Measurements from ENCODE around the gene TACC2.
"Not testable (repeated sequence)": the region's sequence is repeated elsewhere in the genome, so short reads cannot be mapped to it uniquely, and the experiment has no call there.

TACC2 gene

DNA sequence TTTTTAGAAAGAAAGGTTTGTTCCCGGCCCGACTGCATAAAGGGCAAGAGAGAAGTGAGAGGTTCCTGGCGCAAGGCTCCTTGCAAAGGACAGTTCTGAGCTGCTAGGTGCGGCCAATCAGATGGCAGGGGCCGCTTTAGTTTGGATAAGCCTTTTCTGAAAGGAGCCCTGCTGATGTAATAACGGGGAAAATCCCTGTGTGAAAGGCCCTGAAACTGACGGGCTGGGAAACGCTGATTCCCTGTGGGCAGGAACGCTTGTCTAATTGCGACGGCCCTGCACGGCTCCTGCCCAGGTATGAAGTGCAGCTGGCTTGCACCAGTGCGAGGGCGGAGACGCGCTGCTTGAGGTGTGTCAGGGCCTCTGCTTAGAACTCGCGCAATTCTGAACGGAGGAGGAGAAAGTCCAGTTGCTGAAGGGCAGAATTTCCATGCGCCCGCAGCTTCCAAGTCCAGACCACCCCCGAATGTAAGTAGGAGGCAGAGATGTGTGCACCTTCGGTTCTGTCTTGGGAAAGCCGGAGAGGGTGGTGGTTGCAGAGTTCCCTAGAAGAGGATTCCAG lies 30.5 kb downstream of the TACC2 start:
- Mint-ChIP-seq H3K36me3 (ENCODE audit: low read depth) (no peaks in the 10 kb centered on the region), H3K4me1 (peaks cover 29% of the 10 kb centered on the region), H3K4me3 (no peak overlapping the region), H3K27ac (peak overlapping the region; percentile 66), H3K27me3 (ENCODE audit: low read depth, poor library complexity) (peaks cover 8% of the 10 kb centered on the region), H3K9me3 (peaks cover 3% of the 10 kb centered on the region)
- TF ChIP-seq, protein P1, sequence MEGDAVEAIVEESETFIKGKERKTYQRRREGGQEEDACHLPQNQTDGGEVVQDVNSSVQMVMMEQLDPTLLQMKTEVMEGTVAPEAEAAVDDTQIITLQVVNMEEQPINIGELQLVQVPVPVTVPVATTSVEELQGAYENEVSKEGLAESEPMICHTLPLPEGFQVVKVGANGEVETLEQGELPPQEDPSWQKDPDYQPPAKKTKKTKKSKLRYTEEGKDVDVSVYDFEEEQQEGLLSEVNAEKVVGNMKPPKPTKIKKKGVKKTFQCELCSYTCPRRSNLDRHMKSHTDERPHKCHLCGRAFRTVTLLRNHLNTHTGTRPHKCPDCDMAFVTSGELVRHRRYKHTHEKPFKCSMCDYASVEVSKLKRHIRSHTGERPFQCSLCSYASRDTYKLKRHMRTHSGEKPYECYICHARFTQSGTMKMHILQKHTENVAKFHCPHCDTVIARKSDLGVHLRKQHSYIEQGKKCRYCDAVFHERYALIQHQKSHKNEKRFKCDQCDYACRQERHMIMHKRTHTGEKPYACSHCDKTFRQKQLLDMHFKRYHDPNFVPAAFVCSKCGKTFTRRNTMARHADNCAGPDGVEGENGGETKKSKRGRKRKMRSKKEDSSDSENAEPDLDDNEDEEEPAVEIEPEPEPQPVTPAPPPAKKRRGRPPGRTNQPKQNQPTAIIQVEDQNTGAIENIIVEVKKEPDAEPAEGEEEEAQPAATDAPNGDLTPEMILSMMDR (IDR thresholded peaks at IDR 0.05): no peak
- peak; percentile 16 for DNase-seq

DNA sequence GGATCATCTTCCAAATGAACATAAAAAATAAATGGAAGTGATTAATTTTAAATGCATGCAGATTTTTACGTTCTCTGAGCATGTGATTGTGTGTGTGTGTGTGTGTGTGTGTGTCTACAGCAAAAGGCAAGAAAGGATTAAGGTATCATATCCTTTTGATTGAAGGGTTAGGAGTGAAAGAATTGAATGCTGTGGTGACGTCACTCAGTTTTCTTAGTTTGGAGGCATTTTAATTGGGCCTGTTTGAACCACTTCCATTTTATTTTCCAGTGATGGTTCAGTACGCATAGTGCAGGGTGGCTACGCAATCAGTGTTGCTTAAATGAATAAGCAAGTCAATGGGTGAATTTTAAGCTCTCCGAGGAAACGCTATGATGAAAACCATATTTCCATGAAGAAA lies 31.3 kb downstream of the TACC2 start:
- H3K36me3 Mint-ChIP-seq (ENCODE audit: low read depth): no peaks in the 10 kb centered on the region
- no peak overlapping the region for H3K4me3 Mint-ChIP-seq
- no peak for DNase-seq
- TF ChIP-seq, protein P1 (IDR thresholded peaks at IDR 0.05): no peak
- H3K27ac Mint-ChIP-seq: no peak overlapping the region
- H3K4me1 Mint-ChIP-seq: peaks cover 29% of the 10 kb centered on the region
- H3K27me3 Mint-ChIP-seq (ENCODE audit: low read depth, poor library complexity): peaks cover 8% of the 10 kb centered on the region
- H3K9me3 Mint-ChIP-seq: peaks cover 3% of the 10 kb centered on the region

DNA sequence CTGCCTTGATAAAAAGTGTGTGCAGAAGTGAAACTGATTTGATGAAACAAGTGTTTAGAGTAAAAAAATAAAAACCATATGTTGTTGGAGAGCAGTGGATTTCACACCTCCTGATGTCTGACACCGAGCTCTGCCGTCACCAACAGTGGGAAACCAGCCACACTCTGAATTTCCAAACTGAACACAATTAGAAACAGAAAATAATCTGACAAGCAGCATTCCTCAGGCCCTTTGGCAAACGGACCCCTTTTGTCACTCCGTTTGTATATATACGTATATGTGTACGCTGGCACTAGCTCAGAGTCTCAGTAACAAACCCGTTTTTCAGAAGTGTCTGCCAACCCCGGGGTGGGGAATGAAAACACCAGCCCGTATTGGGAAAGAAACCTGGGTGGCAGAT lies 32.4 kb downstream of the TACC2 start:
- H3K27ac Mint-ChIP-seq: no peak overlapping the region
- H3K36me3 Mint-ChIP-seq (ENCODE audit: low read depth): no peaks in the 10 kb centered on the region
- peaks cover 29% of the 10 kb centered on the region for H3K4me1 Mint-ChIP-seq
- DNase-seq: no peak
- H3K27me3 Mint-ChIP-seq (ENCODE audit: low read depth, poor library complexity): peaks cover 8% of the 10 kb centered on the region
- TF ChIP-seq, protein P1 (IDR thresholded peaks at IDR 0.05): no peak
- peaks cover 3% of the 10 kb centered on the region for H3K9me3 Mint-ChIP-seq
- H3K4me3 Mint-ChIP-seq: no peak overlapping the region

DNA sequence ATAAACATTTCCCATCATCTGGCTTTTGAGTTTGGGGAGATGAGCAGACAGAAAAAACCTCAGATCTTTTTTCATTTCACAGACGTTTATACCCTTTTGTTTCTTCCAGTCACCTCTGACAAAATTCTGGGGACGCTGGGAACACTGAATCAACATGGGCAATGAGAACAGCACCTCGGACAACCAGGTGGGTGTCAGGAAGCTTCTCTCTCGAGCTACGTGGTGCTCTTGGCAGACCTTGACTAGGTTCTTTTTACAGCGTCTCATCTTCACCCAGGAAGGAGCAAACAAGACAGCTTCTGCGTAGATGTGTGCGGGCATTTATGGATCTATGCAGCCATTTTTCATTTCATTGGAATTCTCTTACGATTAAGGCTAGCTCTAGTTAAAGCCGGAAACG lies 32.9 kb downstream of the TACC2 start:
- no peak for DNase-seq
- Mint-ChIP-seq H3K36me3 (ENCODE audit: low read depth) (no peaks in the 10 kb centered on the region), H3K4me3 (no peak overlapping the region), H3K4me1 (peaks cover 29% of the 10 kb centered on the region), H3K27ac (no peak overlapping the region), H3K9me3 (no peaks in the 10 kb centered on the region), H3K27me3 (ENCODE audit: low read depth, poor library complexity) (peaks cover 8% of the 10 kb centered on the region)
- TF ChIP-seq, protein P1 (IDR thresholded peaks at IDR 0.05): no peak

DNA sequence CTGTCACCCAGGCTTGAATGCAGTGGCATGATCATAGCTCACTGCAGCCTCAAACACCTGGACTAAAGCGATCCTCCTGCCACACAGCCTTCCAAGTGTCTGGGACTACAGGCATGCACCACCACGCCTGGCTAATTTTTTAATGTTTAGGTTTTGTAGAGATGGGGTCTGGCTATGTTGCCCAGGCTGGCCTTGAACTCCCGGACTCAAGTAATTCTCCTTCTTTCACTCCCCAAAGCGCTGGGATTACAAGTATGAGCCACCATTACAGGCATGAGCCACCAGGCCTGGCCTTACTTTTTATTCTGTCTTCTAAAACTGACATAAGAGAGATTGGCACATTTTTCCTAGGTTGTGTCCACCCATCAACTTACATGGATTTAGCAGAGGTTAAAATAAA lies 33.3 kb downstream of the TACC2 start:
- H3K9me3 Mint-ChIP-seq: no peaks in the 10 kb centered on the region
- H3K27ac Mint-ChIP-seq: peak overlapping the region; percentile 45
- H3K36me3 Mint-ChIP-seq (ENCODE audit: low read depth): no peaks in the 10 kb centered on the region
- TF ChIP-seq, protein P1 (IDR thresholded peaks at IDR 0.05): no peak
- peaks cover 8% of the 10 kb centered on the region for H3K27me3 Mint-ChIP-seq (ENCODE audit: low read depth, poor library complexity)
- H3K4me3 Mint-ChIP-seq: no peak overlapping the region
- DNase-seq: no peak
- H3K4me1 Mint-ChIP-seq: peaks cover 29% of the 10 kb centered on the region

DNA sequence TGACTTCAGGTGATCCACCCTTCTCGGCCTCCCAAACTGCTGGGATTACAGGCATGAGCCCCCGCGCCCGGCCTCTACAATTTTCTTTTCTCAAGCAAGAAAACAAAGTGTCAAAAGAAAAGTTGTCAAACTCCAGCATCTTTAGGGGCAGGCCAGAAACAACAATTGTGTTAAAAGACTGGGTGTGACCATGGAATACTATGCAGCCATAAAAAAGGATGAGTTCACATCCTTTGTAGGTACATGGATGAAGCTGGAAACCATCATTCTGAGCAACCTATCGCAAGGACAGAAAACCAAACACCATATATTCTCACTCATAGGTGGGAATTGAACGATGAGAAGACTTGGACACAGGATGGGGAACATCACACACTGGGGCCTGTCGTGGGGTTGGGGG lies 34.3 kb downstream of the TACC2 start:
- not testable (repeated sequence) for H3K4me3 Mint-ChIP-seq; H3K36me3 Mint-ChIP-seq (ENCODE audit: low read depth); H3K27ac Mint-ChIP-seq; H3K27me3 Mint-ChIP-seq (ENCODE audit: low read depth, poor library complexity); H3K9me3 Mint-ChIP-seq; DNase-seq
- peaks cover 24% of the 10 kb centered on the region for H3K4me1 Mint-ChIP-seq

Measured in nephron progenitor cell (in vitro differentiated cells).